PFSK-1 (cell line): ENCODE measurements around the gene C2orf42.

ENCODE experiments used
- POLR2AphosphoS5 ChIP-seq: IDR thresholded peaks from 2 replicates; pipeline ENCODE4 v1.6.1; 2012; ENCODE audit warnings: low read depth, mild to moderate bottlenecking, control low read depth, low read length, moderate library complexity
- TAF1 ChIP-seq: IDR thresholded peaks from 2 replicates; pipeline ENCODE4 v1.6.1; 2012; ENCODE audit warnings: low read length, control low read depth, borderline replicate concordance; ENCODE audit not compliant: insufficient read depth

- peak; percentile 63; the same call in 1 of the 2 replicates for TF ChIP-seq POLR2AphosphoS5
- peak; percentile 64; the same call in 1 of the 2 replicates for TF ChIP-seq TAF1
Measured at GRCh38 chr2:70143314-70144150, 47.3 kb downstream of the C2orf42 start.
